Fibroblast of lung (primary cell): ENCODE data around the gene MRPL14.

Source experiments
- CTCF ChIP-seq, 2 donors: IDR thresholded peaks in 1 of 2; conservative IDR thresholded peaks in 1 of 2; 1 replicate in 1 of 2; 2 replicates in 1 of 2; pipeline ENCODE4 v1.5.1; 2011 to 2012; ENCODE audit warnings: low read length in 2 of 2, control low read depth in 1 of 2, inconsistent platforms in 1 of 2, low read depth in 1 of 2, mild to moderate bottlenecking in 1 of 2
- EZH2 ChIP-seq: IDR thresholded peaks from 2 replicates; pipeline ENCODE4 v1.5.1; 2012; ENCODE audit warnings: low read length, control low read depth, mild to moderate bottlenecking; ENCODE audit errors: missing control alignments

GRCh38 chr6:44158770-44159228 lies 31.5 kb upstream of the MRPL14 start, which contains the start of gene CAPN11:
- TF ChIP-seq CTCF (conservative IDR thresholded peaks at IDR 0.05 in 1 of 2, IDR thresholded peaks at IDR 0.05 in 1 of 2; ENCODE audit: low read depth in 1 of 2, low read length in 2 of 2) (no peak), EZH2 (no peak)
